ENCODE data around the gene ANKRD26.

ANKRD26 gene

DNA sequence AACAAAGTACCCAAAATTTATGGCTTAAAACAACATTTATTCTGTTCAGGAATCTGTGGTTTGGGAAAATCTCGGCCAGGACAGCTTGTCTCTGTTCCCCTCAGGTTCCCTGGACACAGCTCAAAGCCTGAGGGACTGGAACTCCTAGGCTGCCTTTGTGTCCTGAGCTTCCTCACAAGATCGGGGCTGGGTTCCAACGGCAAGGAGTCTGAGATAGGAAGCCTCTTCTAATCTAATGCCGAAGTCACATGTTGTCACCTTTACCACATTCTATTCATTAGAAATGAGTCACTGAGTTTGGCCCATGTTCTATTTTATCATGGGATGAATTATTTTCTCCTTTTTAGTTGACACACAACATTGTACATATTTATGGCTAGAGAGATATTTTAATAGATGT, 80.5 kb downstream of the ANKRD26 start:
- no peak for DNase-seq

DNA sequence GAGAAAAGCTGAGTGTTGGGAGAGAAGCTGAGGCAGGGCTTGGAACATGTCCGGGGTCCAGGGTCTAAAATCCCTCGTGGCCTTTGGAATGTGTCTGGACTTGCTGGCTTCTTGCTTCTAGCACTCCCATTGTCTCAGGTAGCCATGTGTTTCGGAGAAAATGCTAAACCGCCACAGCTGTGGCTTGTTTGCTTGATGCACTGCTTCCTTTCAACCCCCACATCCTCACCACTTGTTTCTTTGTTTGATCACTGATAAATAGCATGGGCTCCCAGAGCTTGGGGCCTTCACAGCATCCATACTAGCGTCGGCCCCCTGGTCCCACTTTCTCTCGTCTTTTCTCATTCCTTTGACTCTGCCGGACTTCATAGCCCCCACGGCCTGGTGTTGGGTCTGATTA, 102.7 kb downstream of the ANKRD26 start:
- DNase-seq: no peak

DNA sequence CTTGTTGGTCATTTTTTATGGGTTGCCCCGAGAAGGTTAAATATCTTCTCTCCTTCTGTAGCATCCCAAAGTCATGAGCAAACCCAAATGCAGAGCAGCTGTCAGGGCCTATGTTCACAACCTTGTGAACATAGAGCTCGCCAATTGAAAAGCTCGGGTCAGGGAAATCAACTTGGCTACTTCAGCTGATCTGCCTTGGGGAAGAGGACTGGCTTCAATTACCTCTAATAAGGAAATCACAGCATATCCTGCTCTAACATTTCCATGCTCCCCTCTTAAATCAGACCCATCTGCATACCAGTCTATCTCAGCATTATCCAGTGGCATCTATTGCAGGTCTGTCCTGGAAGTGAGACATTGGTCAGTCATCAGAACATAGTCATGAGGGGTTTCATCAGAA, 105.6 kb downstream of the ANKRD26 start:
- no peak for DNase-seq

DNA sequence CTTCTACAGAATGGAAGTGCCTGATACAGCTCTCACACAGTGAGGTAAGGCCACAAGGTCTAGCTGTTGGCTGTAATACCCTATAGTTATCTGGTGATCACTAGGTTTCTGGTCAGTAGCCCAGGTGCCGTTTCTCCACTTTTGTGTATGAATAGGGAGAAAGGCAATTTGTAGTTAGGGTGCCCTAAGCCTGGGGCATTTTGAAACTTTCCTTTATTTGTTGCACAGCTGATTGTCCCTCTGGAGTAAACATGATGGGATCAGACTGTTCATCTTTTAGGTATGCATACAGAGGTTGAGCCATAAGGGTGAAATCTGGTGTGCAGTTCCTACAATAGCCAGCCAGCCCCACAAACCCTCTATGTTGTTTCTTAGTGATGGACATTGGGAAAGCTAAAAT, 112.4 kb downstream of the ANKRD26 start:
- no peak for DNase-seq

DNA sequence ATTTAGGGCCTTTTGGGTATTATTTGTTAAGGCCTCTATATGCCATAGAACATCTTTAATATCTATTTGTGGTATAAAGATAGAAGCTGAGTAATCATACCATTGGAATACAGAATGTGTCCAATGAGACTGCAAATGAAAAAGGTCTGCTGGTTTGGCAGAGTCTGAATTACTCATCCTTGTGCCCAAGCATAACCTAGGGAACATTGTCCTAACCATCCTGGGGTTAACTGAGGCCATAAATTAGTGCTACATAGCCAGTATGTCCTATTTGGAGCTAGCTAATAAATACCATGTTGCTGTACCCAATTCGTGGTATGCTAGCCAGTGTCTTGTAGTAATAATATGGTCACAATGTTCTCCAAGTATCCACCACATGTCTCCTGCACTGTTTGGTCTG, 117.1 kb downstream of the ANKRD26 start:
- no peak for DNase-seq

DNA sequence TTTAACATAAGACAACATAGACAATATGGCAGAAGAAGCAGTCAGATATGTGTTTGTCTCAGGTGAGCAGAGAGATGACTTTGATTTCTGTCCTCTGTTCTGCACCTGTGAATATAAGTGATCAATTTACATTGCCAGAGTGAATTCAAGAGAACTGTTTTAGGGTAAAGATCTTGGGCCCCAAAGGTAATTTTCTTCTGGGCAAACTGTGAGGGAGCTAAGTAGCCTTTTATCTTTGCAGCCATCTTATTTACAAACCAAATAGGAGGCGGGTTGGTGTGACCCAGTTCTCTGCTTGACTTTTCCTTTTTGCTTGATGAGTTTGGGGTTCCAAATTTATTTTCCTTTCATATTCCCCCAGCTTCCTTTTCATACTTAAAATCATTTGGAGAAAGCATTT, 118.2 kb downstream of the ANKRD26 start:
- DNase-seq: no peak

DNA sequence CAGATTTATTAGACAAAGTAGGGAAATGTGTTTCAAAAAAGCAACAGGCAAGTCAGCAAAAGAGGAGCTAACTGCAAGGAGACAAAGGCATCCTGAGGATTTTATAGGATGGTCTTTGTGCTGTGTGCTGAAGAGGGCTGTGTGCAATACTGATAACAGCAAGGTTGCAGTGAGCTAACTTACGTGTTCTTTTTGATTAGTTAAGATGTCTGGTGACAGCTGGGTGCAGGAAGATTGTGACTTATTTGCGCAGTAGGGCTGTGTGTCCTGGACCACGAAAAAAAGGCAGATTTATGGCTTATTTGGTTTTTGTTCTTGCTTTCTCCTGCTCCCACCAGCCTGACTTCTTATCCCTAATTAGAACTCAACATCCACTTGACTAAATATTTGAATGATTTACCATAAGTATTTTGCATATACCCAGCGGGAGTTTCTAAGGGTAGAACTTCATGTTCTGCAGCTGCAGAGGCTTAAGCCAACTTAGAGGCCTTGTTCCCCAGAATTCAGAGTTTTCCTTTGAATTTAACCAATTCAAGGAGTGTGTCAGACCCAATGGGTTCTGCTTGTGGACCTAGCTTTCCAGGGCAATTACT, 119.0 kb downstream of the ANKRD26 start:
- no peak for DNase-seq

DNA sequence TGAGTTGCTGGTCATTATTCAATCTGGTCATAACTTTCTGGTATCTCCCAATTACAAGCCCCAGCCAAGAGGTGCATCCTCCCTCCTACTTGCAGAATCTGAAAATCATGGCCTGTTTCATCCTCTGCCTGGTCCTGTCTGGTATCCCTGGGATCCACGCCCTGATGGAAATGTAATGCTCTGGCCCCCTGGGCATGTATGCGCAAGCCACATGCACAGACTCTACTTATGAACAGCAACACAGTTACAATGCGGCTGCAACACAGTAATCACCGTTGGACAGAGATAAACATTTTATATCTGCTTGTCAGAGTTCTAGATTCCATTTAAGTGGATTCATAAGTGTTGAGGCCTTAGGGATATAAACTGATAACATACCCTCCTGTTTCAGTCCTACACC, 121.8 kb downstream of the ANKRD26 start:
- DNase-seq: no peak

DNA sequence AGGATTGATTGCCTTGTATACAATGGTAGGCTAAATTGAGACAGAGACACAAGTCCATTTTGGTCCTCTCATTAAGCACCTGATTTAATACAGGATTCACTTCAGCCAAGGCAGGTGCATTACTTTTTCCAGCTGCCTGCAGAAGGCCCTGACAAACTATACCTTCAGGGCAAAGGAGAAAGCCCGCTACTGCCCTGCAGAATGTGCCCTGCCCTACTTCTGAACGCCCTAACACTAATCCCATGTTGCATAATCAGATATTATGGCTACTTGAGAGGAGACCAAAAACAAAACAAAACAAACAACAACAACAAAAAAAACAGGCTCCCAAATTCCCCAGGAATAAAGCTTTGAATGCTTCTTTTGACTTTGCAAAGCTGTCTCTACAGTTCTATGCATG, 122.7 kb downstream of the ANKRD26 start:
- DNase-seq: no peak

DNA sequence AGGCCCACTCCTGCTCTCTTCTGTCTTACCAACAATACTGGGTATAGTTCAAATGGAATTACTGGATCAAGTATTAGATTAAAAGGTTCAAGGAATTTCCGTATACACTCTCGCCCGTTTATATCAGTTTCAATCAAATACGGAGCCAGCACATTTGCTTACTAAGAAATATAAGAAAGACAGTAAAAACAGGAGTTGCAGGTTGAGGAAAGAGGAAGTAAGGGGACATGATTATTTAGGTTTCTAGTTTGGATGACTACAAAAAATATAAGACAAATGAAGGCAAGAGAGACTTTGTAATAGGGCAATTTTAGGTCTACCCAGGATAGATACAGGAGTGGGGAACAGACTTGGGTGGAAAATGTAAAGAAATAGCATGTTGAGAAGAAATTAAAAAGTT, 129.6 kb downstream of the ANKRD26 start:
- DNase-seq: no peak

DNA sequence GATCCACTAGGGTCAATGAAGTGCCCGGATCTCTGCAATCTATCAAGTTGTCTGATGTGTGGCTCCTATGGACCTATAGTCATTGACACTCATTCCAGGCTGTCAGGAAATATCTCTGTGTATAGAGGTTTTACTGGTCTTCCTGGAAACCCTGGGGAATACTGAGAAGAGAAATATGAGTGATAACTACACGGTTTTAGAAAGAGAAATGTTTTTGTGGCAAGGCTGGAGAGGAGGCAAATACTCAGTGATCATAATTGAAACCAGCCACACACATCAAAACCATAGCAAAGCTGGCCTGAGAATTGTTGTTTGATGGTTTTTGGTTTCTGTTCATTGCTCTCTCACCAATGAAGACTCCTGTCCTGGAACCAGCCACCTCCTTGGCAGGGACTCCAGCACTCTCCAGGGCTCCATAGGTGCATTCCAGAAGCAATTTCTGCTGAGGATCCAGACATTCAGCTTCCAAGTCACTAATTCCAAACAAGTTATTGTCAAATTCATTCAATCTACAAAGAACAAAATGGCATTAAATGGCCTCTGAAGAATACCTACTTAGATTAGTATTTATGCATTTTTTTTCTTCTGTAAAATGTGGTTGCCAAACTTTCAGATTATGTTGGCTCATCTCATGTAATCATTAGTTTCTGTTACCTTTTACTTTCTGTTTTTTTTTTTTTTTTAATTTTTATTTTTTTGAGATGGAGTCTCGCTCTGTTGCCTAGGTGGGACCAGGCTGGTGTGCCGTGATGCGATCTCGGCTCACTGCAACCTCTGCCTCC, 131.0 kb downstream of the ANKRD26 start:
- DNase-seq: no peak

DNA sequence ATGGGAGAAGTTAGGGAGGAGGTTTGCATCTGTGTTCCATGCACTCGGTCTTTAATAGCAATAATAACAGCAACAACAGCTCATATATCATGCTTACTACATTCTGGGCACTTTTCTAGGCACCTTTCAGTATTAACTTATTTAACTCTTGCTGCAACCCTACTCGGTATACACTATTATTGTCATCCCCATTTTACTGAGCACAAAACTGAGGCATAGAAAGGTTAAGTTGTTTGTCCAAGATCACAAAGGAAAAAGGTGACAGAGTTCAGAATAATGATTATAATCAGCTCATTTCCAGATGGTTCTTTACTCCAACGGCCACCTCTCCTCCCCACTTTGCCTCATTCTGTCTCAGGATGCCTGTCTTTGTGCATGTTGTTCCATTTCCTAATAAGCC, 137.5 kb downstream of the ANKRD26 start:
- DNase-seq: no peak

DNA sequence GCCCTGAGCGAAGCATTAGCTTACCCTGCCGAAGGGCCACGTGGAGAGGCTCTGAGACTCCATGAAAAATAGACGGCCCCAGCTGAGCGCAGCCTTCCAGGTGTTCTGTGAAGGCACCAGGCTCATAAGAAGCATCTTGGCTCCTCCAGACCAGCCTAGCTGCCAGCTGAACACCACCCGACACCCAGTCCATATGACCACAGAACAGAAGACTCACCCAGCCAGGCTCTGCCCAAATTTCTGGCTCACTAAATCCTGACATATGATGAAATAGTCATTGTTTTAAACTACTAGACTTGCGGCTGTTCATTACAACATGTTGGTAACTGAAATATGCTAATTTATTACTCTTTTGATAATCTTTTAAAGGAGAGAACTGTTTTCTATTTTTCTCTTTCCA, 140.0 kb downstream of the ANKRD26 start:
- no peak for DNase-seq

DNA sequence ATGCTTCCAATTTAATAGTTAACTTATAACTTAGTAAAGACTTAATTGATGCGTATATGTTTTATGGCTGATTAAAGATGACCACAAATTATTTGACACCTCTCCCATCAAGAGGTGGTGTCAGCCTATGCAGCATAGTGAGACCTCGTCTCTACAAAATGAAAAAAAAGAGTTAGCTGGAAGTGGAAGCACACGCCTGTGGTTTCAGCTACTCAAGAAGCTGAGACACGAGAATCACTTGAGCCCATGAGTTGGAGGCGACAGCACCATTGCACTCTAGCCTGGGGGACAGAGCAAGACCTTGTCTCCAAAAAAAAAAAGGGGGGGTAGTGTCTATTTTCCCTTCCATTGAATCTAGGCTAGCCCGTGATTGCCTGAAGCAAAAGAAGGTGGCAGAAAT, 140.5 kb downstream of the ANKRD26 start:
- DNase-seq: no peak

Data from NCI-H1436 treated with DMSO at 0.1 percent for 48 hours (cell line).